ENCODE measurements around the gene MRPL40.

MRPL40 gene

DNA sequence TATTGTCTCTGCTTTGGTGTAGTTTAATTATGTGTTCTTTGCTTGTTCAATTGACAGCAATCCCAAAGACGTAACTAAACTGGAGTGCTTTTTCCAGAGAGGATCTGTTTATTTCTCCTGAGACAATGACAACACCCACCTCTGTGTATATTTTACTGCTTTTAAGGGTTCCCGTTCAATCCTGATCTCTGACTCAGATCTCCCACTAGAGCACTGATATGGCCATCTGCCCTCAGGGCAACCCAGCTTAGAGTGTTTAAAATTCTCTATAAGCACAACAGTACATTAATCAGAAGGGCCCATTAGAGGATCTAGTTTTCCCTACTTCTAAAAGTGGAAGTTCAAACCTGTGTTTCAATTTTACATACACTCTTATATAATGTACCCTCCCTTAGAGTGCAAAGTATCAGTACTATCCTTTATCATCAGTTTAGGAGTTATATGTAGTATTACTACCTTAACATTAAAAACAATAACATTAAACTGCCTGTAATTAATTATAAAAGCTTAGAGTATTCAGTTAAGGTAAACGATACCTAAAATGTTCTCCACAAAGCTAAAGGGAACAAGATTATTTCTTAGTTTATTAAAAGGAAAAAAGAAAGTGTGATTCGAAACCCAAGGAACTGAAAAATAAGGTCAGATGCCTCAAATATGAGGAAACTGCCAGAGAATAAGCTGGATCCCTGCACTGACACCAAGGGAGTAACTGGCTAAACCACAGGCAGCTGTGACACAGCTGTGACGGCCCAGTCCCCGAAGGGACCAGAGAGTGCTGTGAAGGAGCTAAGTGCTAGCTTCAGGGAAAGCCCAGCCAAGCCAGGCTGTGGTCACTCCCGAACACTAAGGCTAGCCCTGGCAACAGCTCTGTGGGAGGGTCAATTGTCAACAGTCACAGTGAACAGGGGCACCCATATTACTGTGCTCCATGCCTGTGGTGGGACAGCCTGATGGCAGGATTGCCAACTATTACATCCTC lies 31.4 kb downstream of the MRPL40 start:
- DNase-seq, result no peak

- no peak for DNase-seq
These were observed 32.2 kb downstream of the MRPL40 start for GRCh38 chr22:19464546-19464945.

DNA sequence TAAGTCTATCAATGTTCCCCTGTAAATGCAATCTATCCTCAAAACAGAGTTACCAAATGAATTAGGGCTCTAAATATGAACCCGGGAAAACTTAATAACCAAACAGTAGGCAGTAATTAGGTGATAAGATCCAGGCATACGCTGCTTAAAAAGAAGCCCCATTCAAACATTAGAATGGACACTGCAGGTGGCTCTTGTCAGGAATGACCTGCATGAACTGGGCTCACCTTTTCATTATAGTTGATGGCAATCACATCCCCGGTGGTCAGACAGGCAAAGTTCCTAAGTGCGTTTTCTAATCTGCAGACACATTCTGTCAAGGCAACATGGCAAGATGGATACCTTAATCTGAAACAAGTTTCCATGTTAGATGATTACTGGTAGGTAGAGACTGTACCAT lies 32.6 kb downstream of the MRPL40 start:
- no peak for DNase-seq

DNA sequence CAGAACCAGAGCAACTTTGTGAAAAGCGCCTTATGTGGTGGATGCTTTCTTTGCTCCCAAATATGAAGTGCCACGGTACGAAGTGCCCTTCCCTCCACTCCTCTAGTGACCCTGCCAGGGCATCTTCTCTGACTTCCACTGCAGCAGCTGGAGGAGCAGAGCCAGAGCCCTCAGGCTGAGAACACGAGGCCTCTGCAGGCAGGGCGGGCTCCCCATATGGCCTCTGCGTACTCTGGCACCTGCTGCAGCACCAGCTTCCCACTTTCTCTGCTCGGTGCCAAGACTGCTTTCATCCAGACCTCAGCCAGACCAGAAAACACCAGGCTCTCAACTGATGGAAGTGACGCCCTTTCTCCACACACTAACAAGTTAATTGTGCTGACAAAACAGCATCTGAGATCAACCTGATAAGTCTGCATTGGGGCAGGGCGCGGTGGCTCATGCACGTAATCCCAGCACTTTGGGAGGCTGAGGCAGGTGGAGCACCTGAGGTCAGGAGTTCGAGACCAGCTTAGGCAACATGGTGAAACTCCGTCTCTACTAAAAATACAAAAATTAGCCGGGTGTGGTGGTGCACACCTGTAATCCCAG lies 33.9 kb downstream of the MRPL40 start:
- no peak for DNase-seq

GRCh38 chr22:19466848-19467752 lies 34.8 kb downstream of the MRPL40 start:
- DNase-seq, result no peak

GRCh38 chr22:19467912-19468311 lies 35.6 kb downstream of the MRPL40 start:
- no peak for DNase-seq

DNA sequence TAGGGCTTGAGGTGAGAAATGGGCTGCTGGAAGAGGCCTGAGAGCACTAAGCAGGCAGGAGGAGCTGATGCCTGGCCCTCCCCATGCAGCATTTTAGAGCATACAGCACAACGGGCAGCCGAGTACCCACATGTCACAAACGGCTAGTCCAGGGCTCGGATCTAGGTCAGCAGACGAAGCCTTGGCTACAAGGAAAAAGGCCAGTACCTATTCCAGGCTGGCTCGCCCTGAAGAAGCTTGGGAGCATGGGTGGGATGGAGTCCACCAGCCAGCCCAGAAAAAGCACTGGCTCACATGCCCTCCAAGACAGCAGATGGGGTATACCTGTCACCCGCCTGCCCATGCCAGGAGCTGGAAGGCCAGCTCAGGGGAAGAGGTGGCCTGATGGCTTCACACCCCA lies 37.1 kb downstream of the MRPL40 start:
- no peak for DNase-seq

DNA sequence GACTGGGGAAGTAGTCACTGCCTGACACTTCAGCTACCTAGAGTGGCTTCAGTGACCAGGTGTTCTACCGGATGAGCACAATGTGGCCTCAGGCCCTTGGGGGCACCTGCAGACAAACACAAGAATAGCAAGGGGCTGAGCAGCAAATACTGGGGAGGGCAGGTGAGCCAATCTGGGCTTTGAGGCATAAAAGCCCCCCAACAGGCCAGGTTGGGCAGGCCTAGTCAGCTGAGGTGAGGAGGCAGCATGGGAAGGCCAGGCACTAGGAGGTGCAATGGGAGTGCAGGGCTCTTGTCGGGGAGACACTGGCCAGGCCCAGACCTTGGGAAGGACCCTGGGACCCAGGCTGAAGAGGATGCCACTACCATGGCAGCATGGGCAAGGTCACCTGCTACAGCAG lies 37.7 kb downstream of the MRPL40 start:
- no peak for DNase-seq

GRCh38 chr22:19471572-19471971 lies 39.2 kb downstream of the MRPL40 start:
- no peak for DNase-seq

DNA sequence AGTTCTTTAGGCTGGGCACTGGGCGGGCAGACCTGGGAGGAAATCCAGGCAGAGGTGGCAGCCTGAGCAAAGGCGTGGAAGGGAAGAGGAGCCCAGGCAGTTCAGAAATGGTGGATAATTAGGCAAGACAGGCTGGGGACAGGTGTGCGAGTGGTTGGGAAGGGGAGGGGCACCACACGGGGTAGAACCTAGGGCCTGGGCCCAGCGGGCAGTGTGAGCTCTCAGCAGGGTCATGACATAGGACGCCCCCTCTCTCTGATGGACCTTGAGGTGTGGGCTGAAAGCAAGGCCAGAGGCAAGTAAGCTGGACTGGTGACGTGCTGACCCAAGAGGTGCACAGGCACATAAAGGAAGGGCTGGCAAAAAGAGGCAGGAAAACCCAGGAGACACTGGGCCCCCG lies 39.9 kb downstream of the MRPL40 start:
- no peak for DNase-seq

DNA sequence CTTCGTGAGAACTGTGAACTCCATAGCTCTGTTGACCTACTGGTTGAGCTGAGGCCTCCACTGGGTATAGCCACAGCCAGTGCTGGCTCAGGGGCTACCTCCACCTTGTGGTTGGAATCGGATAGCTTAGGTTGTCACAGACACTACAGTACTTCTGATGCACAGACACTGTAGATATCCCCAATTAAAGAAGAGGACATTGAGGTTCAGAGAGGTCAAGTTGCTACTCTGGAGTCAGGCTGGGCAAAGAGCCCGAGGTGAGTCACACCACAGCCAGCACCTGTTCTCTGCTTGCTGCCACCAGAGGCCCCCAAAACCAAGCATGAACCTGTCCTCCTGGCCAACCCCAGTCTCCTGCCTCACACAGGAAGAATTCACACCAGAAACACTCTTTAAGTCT lies 41.2 kb downstream of the MRPL40 start:
- no peak for DNase-seq

DNA sequence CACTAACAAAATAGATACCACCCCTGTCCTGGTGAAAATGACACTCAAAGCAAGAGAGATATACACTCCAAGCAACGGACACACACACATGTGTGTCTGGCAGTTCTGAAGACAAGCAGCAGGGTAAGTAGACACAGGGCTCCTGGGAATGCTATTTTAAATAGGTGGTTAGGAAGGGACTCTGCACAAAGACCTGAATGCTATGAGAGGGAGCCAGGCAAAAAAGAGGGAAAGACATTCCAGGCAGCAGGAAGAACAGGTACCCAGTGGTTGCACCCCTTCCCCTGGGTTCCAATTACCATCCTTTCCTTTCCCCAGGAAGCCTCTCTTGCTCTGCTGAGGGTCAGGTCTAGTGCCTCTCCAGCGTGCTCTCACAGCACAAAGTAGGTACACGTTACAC lies 43.7 kb downstream of the MRPL40 start:
- no peak for DNase-seq

DNA sequence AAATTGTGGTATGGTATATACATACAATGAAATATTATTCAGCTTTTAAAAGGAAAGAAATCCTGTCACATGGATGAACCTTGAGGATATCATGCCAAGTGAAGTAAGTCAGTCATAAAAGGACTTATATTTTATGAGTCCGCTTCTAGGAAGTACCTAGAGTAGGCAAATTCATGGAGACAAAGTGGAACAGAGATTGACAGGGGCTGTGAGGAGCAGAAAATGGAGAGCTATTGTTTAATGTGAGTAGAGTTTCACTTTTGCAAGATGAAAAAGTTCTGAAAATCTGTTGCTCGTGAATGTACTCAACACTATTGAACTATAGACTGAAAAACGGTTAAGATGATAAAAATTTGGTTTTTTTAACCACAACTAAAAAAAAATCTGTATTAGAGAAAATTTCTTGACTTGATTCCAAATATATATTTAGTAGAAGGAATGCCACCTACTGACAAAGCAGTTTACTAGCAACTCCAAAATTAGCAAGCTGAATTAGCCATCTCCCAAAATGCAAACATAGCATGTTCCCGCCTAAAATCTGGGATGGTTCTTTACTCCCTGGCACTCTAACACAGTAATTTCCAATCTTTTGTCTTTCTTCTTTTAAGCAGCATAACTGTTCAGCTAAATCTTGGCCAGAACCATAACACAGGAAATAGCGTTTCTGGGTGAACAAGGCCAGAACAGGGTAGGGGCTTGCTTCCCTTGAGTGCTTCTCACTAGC lies 45.1 kb downstream of the MRPL40 start:
- peak in 1 of 2 donors; percentile 7 for DNase-seq

DNA sequence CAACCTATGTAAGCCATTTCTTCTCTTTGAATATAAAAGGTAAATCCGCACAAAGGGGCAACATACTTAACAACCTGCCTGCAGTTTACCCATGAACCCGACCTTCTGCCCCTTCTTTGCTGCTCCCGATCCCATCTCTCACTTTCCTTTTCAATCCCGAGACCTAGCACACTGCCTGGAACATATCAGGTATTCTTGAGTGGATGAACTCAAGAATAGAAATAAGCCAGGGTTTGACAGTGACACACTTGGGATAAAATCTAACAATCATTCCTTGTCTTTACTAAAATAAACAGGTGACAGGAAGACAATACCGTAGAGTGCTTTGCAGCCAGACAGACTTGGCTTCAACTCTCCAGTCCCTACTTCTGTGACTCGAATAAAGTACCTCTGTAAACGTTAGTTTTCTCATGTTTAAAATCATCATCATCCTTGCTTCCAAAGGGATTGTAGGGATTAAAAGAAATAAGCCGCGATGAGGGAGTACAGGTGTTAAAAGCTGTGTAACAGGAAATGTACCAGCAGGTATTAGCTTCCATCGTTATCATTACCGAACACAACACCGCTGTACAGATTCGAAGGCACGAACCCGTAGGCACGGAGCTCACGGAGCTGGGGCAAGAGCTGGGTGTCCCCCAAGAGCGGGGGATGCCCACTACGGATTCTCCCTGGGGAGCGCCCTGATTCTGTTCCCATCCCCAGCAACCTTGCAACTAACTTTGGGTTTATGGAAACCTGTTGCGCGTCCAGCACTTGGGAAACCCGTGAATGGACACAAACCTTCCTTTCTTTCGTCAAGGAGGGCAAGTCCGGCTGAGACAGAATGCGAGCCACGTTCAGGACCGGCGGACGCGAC lies 45.9 kb downstream of the MRPL40 start:
- DNase-seq, result no peak

- peak in 1 of 2 donors; percentile 85 for DNase-seq
These were observed 46.6 kb downstream of the MRPL40 start, which contains the start of gene UFD1 for GRCh38 chr22:19478901-19479354. TSS of gene UFD1 (minus strand) at chr22:19479193. CDS start at chr22:19479085, 108 bp downstream.

- peak; percentile 85 to 99 for DNase-seq
These were observed 47.2 kb downstream of the MRPL40 start, which contains the start of gene CDC45 for GRCh38 chr22:19479355-19480172. TSS of gene CDC45 (plus strand) at chr22:19479920. CDS start at chr22:19479969, 49 bp downstream.

DNA sequence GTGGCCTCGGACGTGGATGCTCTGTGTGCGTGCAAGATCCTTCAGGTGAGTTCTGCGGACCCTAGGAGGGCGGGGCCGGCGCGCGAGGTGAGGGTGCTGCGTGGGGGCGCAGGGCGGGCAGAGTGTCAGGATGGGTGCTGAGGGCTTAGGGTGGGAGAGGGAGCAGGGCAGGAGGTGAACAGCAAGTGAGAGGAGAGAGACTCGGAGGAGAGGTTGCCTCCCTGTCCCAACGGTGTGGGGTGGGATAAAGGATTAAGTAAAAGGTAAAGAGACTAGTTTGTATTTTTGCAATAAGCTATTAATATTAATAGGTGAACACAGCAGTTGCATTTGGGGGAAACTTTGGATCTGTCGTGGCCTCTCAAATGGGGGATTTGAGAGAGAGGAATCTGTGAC lies 47.8 kb downstream of the MRPL40 start:
- no peak for DNase-seq

GRCh38 chr22:19480789-19481188 lies 48.4 kb downstream of the MRPL40 start:
- no peak for DNase-seq

DNA sequence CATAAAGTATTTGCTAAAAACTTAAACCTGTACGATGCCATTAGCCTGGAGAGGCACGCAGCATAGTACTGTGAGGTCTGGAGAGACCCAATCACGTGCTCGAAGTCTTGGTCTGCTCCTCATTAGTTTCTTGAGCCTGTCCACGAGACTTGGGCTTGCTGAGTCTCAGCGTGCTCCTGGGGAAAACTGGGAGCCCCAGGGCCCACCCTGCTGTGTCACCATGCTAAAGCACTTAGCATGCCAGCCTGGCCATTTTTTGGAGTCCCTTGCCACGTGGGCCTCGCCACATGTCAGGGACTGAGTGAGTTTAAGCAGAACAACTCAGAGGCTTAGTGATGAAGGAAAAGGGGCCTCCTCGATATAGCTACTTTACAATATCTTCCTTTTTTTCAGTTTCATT lies 50.0 kb downstream of the MRPL40 start:
- DNase-seq, result no peak

All from bone marrow (tissue), 2 donors.